ENCODE data around the gene IL4R. TPM values are rescaled to one million over a fixed set of nuclear protein-coding genes. Genes with fewer than 3 reads are reported as not detected.
A peak's percentile ranks its signal among the peaks of the same experiment; 100 is the strongest.

The IL4R gene
- total and polyA plus RNA-seq, 2 of the 13 experiments (the other 11 are each of a cell fraction or from before 2014, with no cell fraction given): 15.9 to 49.6 TPM

- peak; percentile 45; the same call in 1 of the 2 replicates for TF ChIP-seq ARID3A (IDR thresholded peaks at IDR 0.05; ENCODE audit: low read depth, low read length)
- no peak for TF ChIP-seq MTF2 (CRISPR knock-in tag; IDR thresholded peaks at IDR 0.05; ENCODE audit: borderline replicate concordance)
- peak; percentile 67 for TF ChIP-seq FOXO1 (CRISPR knock-in tag; IDR thresholded peaks at IDR 0.05)
- peak; percentile 82 for TF ChIP-seq SOX5 (CRISPR knock-in tag; IDR thresholded peaks at IDR 0.05; ENCODE audit: borderline replicate concordance)
- TF ChIP-seq ZBTB33 (CRISPR knock-in tag; IDR thresholded peaks at IDR 0.05): peak; percentile 27; the same call in 1 of the 2 replicates
- TF ChIP-seq EHMT2 (IDR thresholded peaks at IDR 0.05; ENCODE audit: borderline replicate concordance, low read depth, low read length): no peak
- TF ChIP-seq GPN1 (CRISPR knock-in tag; IDR thresholded peaks at IDR 0.05; ENCODE audit: borderline replicate concordance): no peak
- peak; percentile 12; the same call in 1 of the 2 replicates for TF ChIP-seq HOMEZ (CRISPR knock-in tag; IDR thresholded peaks at IDR 0.05; ENCODE audit: low read depth)
- no peak for TF ChIP-seq ATF6 (CRISPR knock-in tag; conservative IDR thresholded peaks at IDR 0.05)
- peak; percentile 71; the same call in 1 of the 2 replicates for TF ChIP-seq MYC (CRISPR knock-in tag; IDR thresholded peaks at IDR 0.05; ENCODE audit: borderline replicate concordance)
- TF ChIP-seq FOXP1 (IDR thresholded peaks at IDR 0.05): no peak
- TF ChIP-seq FOXP1 (CRISPR knock-in tag; IDR thresholded peaks at IDR 0.05): peak; percentile 22; the same call in 1 of the 2 replicates
- TF ChIP-seq ADNP (CRISPR knock-in tag; IDR thresholded peaks at IDR 0.05): no peak
- peak; percentile 57; the same call in 1 of the 2 replicates for TF ChIP-seq DPF2 (CRISPR knock-in tag; IDR thresholded peaks at IDR 0.05; ENCODE audit: borderline replicate concordance, low read depth)
- peak; percentile 65; the same call in 1 of the 2 replicates for TF ChIP-seq ZNF292 (CRISPR knock-in tag; IDR thresholded peaks at IDR 0.05; ENCODE audit: borderline replicate concordance, low read depth)
- TF ChIP-seq THAP7 (CRISPR knock-in tag; IDR thresholded peaks at IDR 0.05): peak; percentile 31; the same call in 1 of the 2 replicates
Measured at GRCh38 chr16:27322858-27323780, 9.3 kb downstream of the IL4R start (continued).

Data from HepG2 (cell line).